Mesenchymal stem cell (in vitro differentiated cells and primary cell): ENCODE measurements around the gene POLA2.

Experiments
- DNase-seq: peaks from one replicate; pipeline ENCODE4 v3.0.0-alpha.2; 2013
- H2AFZ ChIP-seq: one replicate; pipeline ENCODE4 v1.6.1; 2013; ENCODE audit warnings: low read depth, mild to moderate bottlenecking, control low read depth, inconsistent platforms, low read length, moderate library complexity
- H2AK5ac ChIP-seq: 2 replicates; pipeline ENCODE4 v1.6.1; 2013; ENCODE audit warnings: low read length, moderate library complexity, mild to moderate bottlenecking, inconsistent platforms; ENCODE audit not compliant: severe bottlenecking
- H2BK120ac ChIP-seq: one replicate; pipeline ENCODE4 v1.6.1; 2013; ENCODE audit warnings: low read depth, mild to moderate bottlenecking, inconsistent platforms, low read length, moderate library complexity
- H2BK12ac ChIP-seq, 2 experiments: one replicate each; pipeline ENCODE4 v1.6.1; 2013; ENCODE audit warnings: inconsistent platforms in 2 of 2, low read length in 2 of 2, mild to moderate bottlenecking in 2 of 2, moderate library complexity in 2 of 2, control low read depth in 1 of 2
- H2BK15ac ChIP-seq: one replicate; pipeline ENCODE4 v1.6.1; 2013; ENCODE audit warnings: mild to moderate bottlenecking, low read depth, inconsistent platforms; ENCODE audit not compliant: poor library complexity, severe bottlenecking
- H2BK5ac ChIP-seq: 2 replicates; pipeline ENCODE4 v1.6.1; 2013; ENCODE audit warnings: low read depth, mild to moderate bottlenecking, low read length, control low read depth, inconsistent platforms; ENCODE audit not compliant: poor library complexity, severe bottlenecking
- H3K14ac ChIP-seq, 2 experiments: one replicate each; pipeline ENCODE4 v1.6.1; 2013; ENCODE audit warnings: inconsistent platforms in 2 of 2, low read length in 2 of 2, control low read depth in 1 of 2, mild to moderate bottlenecking in 1 of 2, moderate library complexity in 1 of 2
- H3K18ac ChIP-seq, 2 experiments: one replicate each; pipeline ENCODE4 v1.6.1; 2013; ENCODE audit warnings: inconsistent platforms in 2 of 2, low read length in 2 of 2, control low read depth in 1 of 2, low read depth in 1 of 2, mild to moderate bottlenecking in 1 of 2
- H3K23ac ChIP-seq, 2 experiments: one replicate each; pipeline ENCODE4 v1.6.1; 2013; ENCODE audit warnings: inconsistent platforms in 2 of 2, low read length in 2 of 2, mild to moderate bottlenecking in 2 of 2, moderate library complexity in 2 of 2, control low read depth in 1 of 2
- H3K27ac ChIP-seq: 2 replicates; pipeline ENCODE4 v1.5.1; 2013; ENCODE audit warnings: mild to moderate bottlenecking, moderate library complexity, low read length, control low read depth, inconsistent platforms; ENCODE audit not compliant: poor library complexity, severe bottlenecking
- H3K27me3 ChIP-seq, 2 experiments: 2 replicates each; pipeline versions ENCODE4 v1.6.1 to v1.7.0; 2013; ENCODE audit warnings: low read length in 2 of 2, mild to moderate bottlenecking in 2 of 2, moderate library complexity in 2 of 2, control low read depth in 1 of 2, inconsistent platforms in 1 of 2; ENCODE audit not compliant: control insufficient read depth in 1 of 2, insufficient read depth in 1 of 2
- H3K36me3 ChIP-seq, 2 experiments: 2 replicates each; pipeline versions ENCODE4 v1.6.1 to v1.7.0; 2013; ENCODE audit warnings: low read length in 2 of 2, control low read depth in 1 of 2, inconsistent platforms in 1 of 2, low read depth in 1 of 2, mild to moderate bottlenecking in 1 of 2; ENCODE audit not compliant: insufficient read depth in 2 of 2, control insufficient read depth in 1 of 2
- H3K4ac ChIP-seq, 2 experiments: one replicate each; pipeline ENCODE4 v1.6.1; 2013; ENCODE audit warnings: inconsistent platforms in 2 of 2, low read length in 2 of 2, mild to moderate bottlenecking in 2 of 2, moderate library complexity in 2 of 2, control low read depth in 1 of 2, low read depth in 1 of 2
- H3K4me1 ChIP-seq: 2 replicates; pipeline ENCODE4 v1.6.1; 2013; ENCODE audit warnings: low read depth, low read length, control low read depth; ENCODE audit not compliant: control insufficient read depth, insufficient read depth
- H3K4me2 ChIP-seq: 2 replicates; pipeline ENCODE4 v1.6.1; 2013; ENCODE audit warnings: low read length, mild to moderate bottlenecking, inconsistent platforms; ENCODE audit not compliant: poor library complexity, severe bottlenecking
- H3K4me3 ChIP-seq, 2 experiments: 2 replicates each; pipeline versions ENCODE4 v1.5.1 to v1.7.0; 2013; ENCODE audit warnings: low read length in 2 of 2, mild to moderate bottlenecking in 2 of 2, control low read depth in 1 of 2, low read depth in 1 of 2; ENCODE audit not compliant: insufficient read depth in 1 of 2
- H3K79me1 ChIP-seq: replicated peaks from 2 replicates; pipeline ENCODE4 v1.6.1; 2013; ENCODE audit warnings: mild to moderate bottlenecking, control low read depth, low read length, inconsistent platforms; ENCODE audit not compliant: poor library complexity, severe bottlenecking
- H3K9ac ChIP-seq: 2 replicates; pipeline ENCODE4 v1.7.0; 2013; ENCODE audit warnings: mild to moderate bottlenecking, low read length, moderate library complexity
- H3K9me3 ChIP-seq: 2 replicates; pipeline ENCODE4 v1.7.0; 2013; ENCODE audit warnings: mild to moderate bottlenecking, low read length; ENCODE audit not compliant: control insufficient read depth
- H4K8ac ChIP-seq: one replicate; pipeline ENCODE4 v1.6.1; 2013; ENCODE audit warnings: inconsistent platforms, mild to moderate bottlenecking, low read length, moderate library complexity
- H4K91ac ChIP-seq: one replicate; pipeline ENCODE4 v1.6.1; 2013; ENCODE audit warnings: mild to moderate bottlenecking, low read length, inconsistent platforms
- WGBS: methylation state at CpG from one replicate; pipeline ENCODE4 v1.1.7; 2013; ENCODE audit warnings: mixed read lengths; 5-methylcytosine and 5-hydroxymethylcytosine counted together

POLA2 gene

GRCh38 chr11:65307298-65308229, 45.8 kb downstream of the POLA2 start:
- no peak overlapping the region for H3K27ac ChIP-seq
- no peak overlapping the region for H2BK5ac ChIP-seq
- H3K14ac ChIP-seq: peak overlapping the region in 1 of 2 experiments; percentile 50
- H2BK12ac ChIP-seq: peak overlapping the region; percentile 81 to 97
- H2AK5ac ChIP-seq: no peak overlapping the region
- H3K27me3 ChIP-seq: no peaks in the 10 kb centered on the region
- no peak overlapping the region for H3K4me2 ChIP-seq
- H3K18ac ChIP-seq: peak overlapping the region; percentile 40 to 79
- H4K8ac ChIP-seq: no peak overlapping the region
- H4K91ac ChIP-seq: peak overlapping the region; percentile 18
- H2BK120ac ChIP-seq: peak overlapping the region; percentile 29
- 93% methylated on average over 6 of the region's 6 CpGs for WGBS
- H3K36me3 ChIP-seq: peaks cover 10 to 39% of the 10 kb centered on the region in 2 experiments
- peak overlapping the region; percentile 59 for H3K4ac ChIP-seq
- DNase-seq: no peak
- no peak overlapping the region for H3K4me3 ChIP-seq
- no peak overlapping the region for H3K9ac ChIP-seq
- H2BK15ac ChIP-seq: no peak overlapping the region
- H3K23ac ChIP-seq: peak overlapping the region in 1 of 2 experiments; percentile 34
- no peaks in the 10 kb centered on the region for H3K9me3 ChIP-seq
- H3K79me1 ChIP-seq: no peaks in the 10 kb centered on the region
- no peak overlapping the region for H2AFZ ChIP-seq
- peaks cover 21% of the 10 kb centered on the region for H3K4me1 ChIP-seq

GRCh38 chr11:65308281-65308891, 46.6 kb downstream of the POLA2 start:
- H2BK5ac ChIP-seq: no peak overlapping the region

DNA sequence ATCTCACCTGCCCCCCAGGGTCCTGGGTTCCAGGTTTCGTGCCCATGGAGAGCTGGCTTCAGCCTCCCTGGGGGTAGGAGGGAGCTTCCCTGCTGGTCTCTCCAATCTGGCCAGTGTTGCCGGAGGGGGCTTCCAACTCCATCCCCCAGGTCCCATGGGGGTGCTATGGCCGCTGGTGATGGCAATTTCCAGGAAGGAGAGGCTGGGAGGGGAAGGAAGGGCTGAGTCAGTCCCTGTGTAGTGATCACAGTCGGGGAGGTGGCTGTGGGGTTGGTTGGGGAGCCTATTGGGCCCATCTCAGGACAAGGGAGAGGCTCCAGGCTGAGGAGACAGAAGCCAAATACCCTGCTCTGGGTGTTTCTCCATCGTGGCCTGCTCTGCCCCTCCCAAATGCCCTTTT, 47.2 kb downstream of the POLA2 start:
- peak overlapping the region; percentile 65 to 97 for H2BK12ac ChIP-seq
- peak overlapping the region; percentile 36 for H2AK5ac ChIP-seq
- H3K9ac ChIP-seq: peak overlapping the region; percentile 35
- H3K27ac ChIP-seq: no peak overlapping the region
- peak overlapping the region; percentile 86 for H4K91ac ChIP-seq
- peak overlapping the region in 1 of 2 experiments; percentile 42 for H3K4me3 ChIP-seq
- peak overlapping the region; percentile 29 for H2BK120ac ChIP-seq
- no peaks in the 10 kb centered on the region for H3K9me3 ChIP-seq
- H3K27me3 ChIP-seq: no peaks in the 10 kb centered on the region
- H2AFZ ChIP-seq: no peak overlapping the region
- no peak overlapping the region for H3K4me2 ChIP-seq
- peak overlapping the region; percentile 2 for H2BK15ac ChIP-seq
- peak overlapping the region in 1 of 2 experiments; percentile 88 for H3K14ac ChIP-seq
- WGBS: 58% methylated on average over 4 of the region's 5 CpGs
- H3K18ac ChIP-seq: peak overlapping the region; percentile 84 to 88
- H3K4ac ChIP-seq: peak overlapping the region; percentile 14 to 73
- H3K4me1 ChIP-seq: peaks cover 21% of the 10 kb centered on the region
- peaks cover 6 to 33% of the 10 kb centered on the region in 2 experiments for H3K36me3 ChIP-seq
- DNase-seq: no peak
- H3K23ac ChIP-seq: peak overlapping the region in 1 of 2 experiments; percentile 96
- peaks cover 3% of the 10 kb centered on the region for H3K79me1 ChIP-seq
- H4K8ac ChIP-seq: peak overlapping the region; percentile 92
- H2BK5ac ChIP-seq: no peak overlapping the region

More at GRCh38 chr11:65308281-65308891, 46.6 kb downstream of the POLA2 start:
- H3K4me1 ChIP-seq: peaks cover 21% of the 10 kb centered on the region
- H3K79me1 ChIP-seq: no peaks in the 10 kb centered on the region
- peak overlapping the region; percentile 35 for H3K9ac ChIP-seq
- H3K23ac ChIP-seq: no peak overlapping the region
- H3K27me3 ChIP-seq: no peaks in the 10 kb centered on the region
- DNase-seq: peak; percentile 58
- H4K91ac ChIP-seq: peak overlapping the region; percentile 86
- peak overlapping the region in 1 of 2 experiments; percentile 88 for H3K14ac ChIP-seq
- H3K4ac ChIP-seq: peak overlapping the region; percentile 59 to 73
- H2BK120ac ChIP-seq: peak overlapping the region; percentile 29
- H3K4me3 ChIP-seq: peak overlapping the region in 1 of 2 experiments; percentile 42
- no peak overlapping the region for H2AK5ac ChIP-seq
- 45% methylated on average over 6 of the region's 7 CpGs for WGBS
- H3K9me3 ChIP-seq: no peaks in the 10 kb centered on the region
- H4K8ac ChIP-seq: no peak overlapping the region
- H2AFZ ChIP-seq: no peak overlapping the region
- peaks cover 10 to 39% of the 10 kb centered on the region in 2 experiments for H3K36me3 ChIP-seq
- H3K18ac ChIP-seq: peak overlapping the region; percentile 84 to 88
- no peak overlapping the region for H3K4me2 ChIP-seq
- no peak overlapping the region for H2BK15ac ChIP-seq
- no peak overlapping the region for H3K27ac ChIP-seq
- H2BK12ac ChIP-seq: peak overlapping the region; percentile 65 to 97

DNA sequence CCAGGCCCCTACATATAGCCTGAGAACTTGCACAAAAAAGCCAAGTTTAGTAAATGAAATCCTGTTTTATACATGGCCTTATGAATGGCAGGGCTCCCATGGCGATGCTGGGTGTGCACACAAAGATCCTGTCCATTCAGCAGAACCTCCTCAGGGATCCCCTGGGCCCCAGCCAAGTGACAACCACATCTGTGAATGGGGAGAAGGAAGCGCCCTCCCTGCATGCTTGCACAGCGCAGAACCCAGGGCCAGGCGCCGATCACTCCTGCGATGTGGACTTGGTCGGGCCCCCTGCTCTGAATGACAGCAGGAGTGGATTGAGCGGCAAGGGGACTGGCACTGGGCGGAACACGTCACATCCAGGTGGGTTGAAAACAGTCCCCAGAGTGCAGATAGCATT, 48.5 kb downstream of the POLA2 start:
- H3K9me3 ChIP-seq: no peaks in the 10 kb centered on the region

More for the DNA sequence above, 48.5 kb downstream of the POLA2 start:
- H3K27ac ChIP-seq: no peak overlapping the region
- no peak overlapping the region for H2BK120ac ChIP-seq
- no peak overlapping the region for H2BK15ac ChIP-seq
- H3K4ac ChIP-seq: no peak overlapping the region
- no peak for DNase-seq
- peak overlapping the region; percentile 12 for H4K91ac ChIP-seq
- no peak overlapping the region for H3K14ac ChIP-seq
- no peak overlapping the region for H3K4me2 ChIP-seq
- H2BK5ac ChIP-seq: no peak overlapping the region
- H3K36me3 ChIP-seq: peaks cover 0 to 23% of the 10 kb centered on the region in 2 experiments
- H3K27me3 ChIP-seq: no peaks in the 10 kb centered on the region
- H3K4me1 ChIP-seq: peaks cover 22% of the 10 kb centered on the region
- no peak overlapping the region for H2AK5ac ChIP-seq
- H2BK12ac ChIP-seq: no peak overlapping the region
- H3K79me1 ChIP-seq: peaks cover 3% of the 10 kb centered on the region
- no peak overlapping the region for H3K18ac ChIP-seq
- H3K9ac ChIP-seq: peak overlapping the region; percentile 82
- WGBS: 92% methylated on average over 10 of the region's 10 CpGs
- H3K23ac ChIP-seq: no peak overlapping the region
- H4K8ac ChIP-seq: no peak overlapping the region
- H3K4me3 ChIP-seq: peak overlapping the region in 1 of 2 experiments; percentile 99
- H2AFZ ChIP-seq: no peak overlapping the region
